GM12878 (cell line): ENCODE measurements around the gene SMARCA4. TPM values are rescaled to one million over a fixed set of nuclear protein-coding genes. Genes with fewer than 3 reads are reported as not detected.
A peak's percentile ranks its signal among the peaks of the same experiment; 100 is the strongest.

Experiments used
- ATAC-seq: fragments of 200-7000 bp; cut with Tn5 transposase; 3 replicates; pipeline ENCODE4 v1.9.1; 2020; ENCODE audit warnings: mild to moderate bottlenecking, moderate library complexity
- BruUV-seq: library from RNA; stranded (reverse); fragments of 400-500 nt; replicated peaks from 2 replicates; lab custom pipeline; 2021; lab: Mats Ljungman, UMichigan
- CTCF ChIA-PET: fragments of 300-600 bp; sonication (Branson Sonifier 250); formaldehyde crosslinking; extraction: SDS; loops from one replicate; lab custom pipeline; 2021; ENCODE audit warnings: inconsistent platforms; lab: Yijun Ruan, JAX
- POLR2A ChIA-PET: fragments of 350-600 bp; formaldehyde crosslinking; extraction: SDS; loops from one replicate; lab custom pipeline; 2021; ENCODE audit warnings: inconsistent platforms; lab: Charles Lee
- RAD21 ChIA-PET: fragments of 300-600 bp; sonication (Branson Sonifier 250); formaldehyde crosslinking; loops from one replicate; lab custom pipeline; 2023; ENCODE audit warnings: antibody characterized with exemption; ENCODE audit not compliant: unreplicated experiment; lab: Charles Lee
- SMC1A ChIA-PET: fragments of 300-600 bp; sonication (Branson Sonifier 250); formaldehyde crosslinking; loops from one replicate; lab custom pipeline; 2023; ENCODE audit not compliant: unreplicated experiment, uncharacterized antibody; lab: Charles Lee
- DNase-seq: peaks from one replicate; pipeline ENCODE4 v3.0.0-alpha.2; 2011; ENCODE audit warnings: low read depth, low spot score
- FAIRE-seq: peaks from 3 replicates; lab custom pipeline; 2011; peaks lifted over from hg19 to GRCh38; lab: Jason Lieb, UNC
- H2AFZ ChIP-seq: 2 replicates; pipeline ENCODE4 v1.6.0; 2011; ENCODE audit warnings: low read depth, low read length, control low read depth; ENCODE audit not compliant: control insufficient read depth
- H3K27ac ChIP-seq: 2 replicates; pipeline ENCODE4 v1.5.1; 2011; ENCODE audit warnings: control low read depth; ENCODE audit not compliant: control insufficient read depth, insufficient read depth
- H3K27me3 ChIP-seq, 2 experiments: replicated peaks in 1 of 2; 2 replicates each; pipeline versions ENCODE4 v1.6.0 to v1.6.1; 2011; ENCODE audit warnings: low read length in 1 of 2; ENCODE audit not compliant: control insufficient read depth in 2 of 2, insufficient read depth in 2 of 2
- H3K36me3 ChIP-seq, 2 experiments: 2 replicates each; pipeline ENCODE4 v1.5.1; 2011; ENCODE audit warnings: low read length in 1 of 2; ENCODE audit not compliant: control insufficient read depth in 2 of 2, insufficient read depth in 2 of 2
- H3K4me1 ChIP-seq: 2 replicates; pipeline ENCODE4 v1.6.1; 2011; ENCODE audit warnings: mild to moderate bottlenecking, low read length, moderate library complexity, mixed read lengths; ENCODE audit not compliant: control insufficient read depth, insufficient read depth
- H3K4me2 ChIP-seq: 2 replicates; pipeline ENCODE4 v1.6.0; 2011; ENCODE audit warnings: control low read depth; ENCODE audit not compliant: control insufficient read depth, insufficient read depth
- H3K4me3 ChIP-seq: fragments of 200-600 bp; sonication (generic); 2 replicates; pipeline ENCODE4 v1.5.1; 2016
- H3K79me2 ChIP-seq: 2 replicates; pipeline ENCODE4 v1.6.0; 2011; ENCODE audit warnings: low read length; ENCODE audit not compliant: control insufficient read depth, insufficient read depth
- H3K9ac ChIP-seq: 2 replicates; pipeline ENCODE4 v1.8.0; 2011; ENCODE audit warnings: low read length, control low read depth, mixed read lengths; ENCODE audit not compliant: control insufficient read depth, insufficient read depth
- H3K9me3 ChIP-seq: replicated peaks from 3 replicates; pipeline ENCODE4 v1.5.1; 2011; ENCODE audit warnings: mild to moderate bottlenecking, low read length; ENCODE audit not compliant: control insufficient read depth, insufficient read depth
- H4K20me1 ChIP-seq: 2 replicates; pipeline ENCODE4 v1.6.0; 2011; ENCODE audit not compliant: control insufficient read depth, insufficient read depth
- CBX3 ChIP-seq: fragments of 200-600 bp; sonication (generic); IDR thresholded peaks from 2 replicates; pipeline ENCODE4 v1.6.1; 2016; ENCODE audit warnings: low read depth, borderline replicate concordance
- ETV6 ChIP-seq, 2 experiments: fragments of 450-650 bp in 1 of 2; IDR thresholded peaks in 1 of 2; conservative IDR thresholded peaks in 1 of 2; 2 replicates each; pipeline ENCODE4 v1.6.1; 2014; ENCODE audit warnings: antibody characterized with exemption in 1 of 2, borderline replicate concordance in 1 of 2, low read depth in 1 of 2, mild to moderate bottlenecking in 1 of 2, moderate library complexity in 1 of 2
- POLR2A ChIP-seq: IDR thresholded peaks from 2 replicates; pipeline ENCODE4 v1.6.1; 2011; ENCODE audit warnings: low read depth, mild to moderate bottlenecking, low read length
- POLR2AphosphoS2 ChIP-seq: IDR thresholded peaks from 2 replicates; pipeline ENCODE4 v1.6.1; 2011; ENCODE audit warnings: low read depth, mild to moderate bottlenecking, low read length, improper control_type of control experiment, moderate library complexity
- ZNF274 ChIP-seq: IDR thresholded peaks from one replicate; pipeline ENCODE4 v1.8.0; 2011; ENCODE audit not compliant: insufficient read length, insufficient read depth
- WGBS: methylation state at CpG from one replicate; pipeline ENCODE4 v1.1.6; 2016; ENCODE audit warnings: low lambda C conversion rate; ENCODE audit not compliant: insufficient replicate concordance, insufficient coverage; ENCODE audit errors: missing lambda C conversion rate; 5-methylcytosine and 5-hydroxymethylcytosine counted together
- in situ Hi-C: fragments of 300-500 bp; cut with MboI; formaldehyde crosslinking; loops from 9 replicates; pipeline ENCODE4 v1.14.3; 2018; ENCODE audit warnings: mixed read lengths
- intact Hi-C: fragments of 100-400 bp; cut with micrococcal nuclease; formaldehyde crosslinking; loops from one replicate; pipeline ENCODE4 v1.14.2; 2022; ENCODE audit not compliant: unreplicated experiment
- polyA plus RNA-seq, 11 experiments: library from polyadenylated mRNA; depleted of rRNA in 4 of 11; unstranded in 6 of 11; stranded (reverse) in 5 of 11; fragments of >200 nt; fragmentation: Nextera tagmentation in 4 of 11; fragmentation: Illumina TruSeq in 1 of 11; extraction: Ambion mirVana in 4 of 11; extraction: Trizol in 1 of 11; gene quantifications; 1 replicate in 1 of 11; 2 replicates in 10 of 11; pipeline versions ENCODE4 v1.2.1 to v1.2.3, GENCODE V29; 2011 to 2016; ENCODE audit warnings: inconsistent platforms in 2 of 11, missing spikeins in 2 of 11, low read depth in 1 of 11
- total RNA-seq, 4 experiments: library from RNA; depleted of rRNA in 3 of 4; stranded (reverse); fragments of >200 nt in 3 of 4; fragmentation: Illumina TruSeq in 1 of 4; extraction: Trizol in 1 of 4; gene quantifications; 2 replicates each; pipeline versions ENCODE4 v1.2.1 to v1.2.3, GENCODE V29; 2013 to 2021
- TF ChIP-seq, protein P1 (sequence below): IDR thresholded peaks from 2 replicates; pipeline ENCODE4 v1.6.1; 2011; ENCODE audit warnings: borderline replicate concordance, low read depth, mild to moderate bottlenecking, moderate library complexity, mixed read lengths, low read length; ENCODE audit not compliant: insufficient read depth; ENCODE audit errors: extremely low read length
- TF ChIP-seq, protein P2 (sequence below): fragments of 450-650 bp; IDR thresholded peaks from 2 replicates; pipeline ENCODE4 v1.6.1; 2016; ENCODE audit warnings: mild to moderate bottlenecking
- TF ChIP-seq, protein P3 (sequence below): IDR thresholded peaks from 2 replicates; pipeline ENCODE4 v1.6.1; 2011; ENCODE audit warnings: borderline replicate concordance, low read depth, mild to moderate bottlenecking, moderate library complexity, low read length; ENCODE audit not compliant: insufficient read depth, poor library complexity, severe bottlenecking

The SMARCA4 gene
- total and polyA plus RNA-seq, 10 of the 15 experiments (the other 5 are each of a cell fraction or from before 2014, with no cell fraction given), result 22.4 to 175 (median 57.4) TPM

DNA sequence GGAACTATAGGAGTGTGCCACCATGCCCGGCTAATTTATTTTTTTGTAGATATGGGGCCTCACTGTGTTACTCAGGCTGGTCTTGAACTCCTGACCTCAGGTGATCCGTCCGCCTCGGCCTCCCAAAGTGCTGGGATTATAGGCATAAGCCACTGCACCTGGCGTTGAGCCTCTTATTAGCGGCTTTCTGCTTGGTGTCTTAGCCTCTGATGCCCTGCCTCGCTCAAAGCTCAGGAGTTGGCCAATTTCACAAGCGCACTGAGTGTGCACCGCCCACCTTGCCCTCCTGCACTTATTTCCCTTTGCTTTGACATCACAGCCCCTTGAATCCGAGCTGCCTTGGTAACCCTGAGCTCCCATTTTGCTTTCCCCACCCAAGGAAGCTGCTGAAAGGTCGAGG, 42.5 kb upstream of the SMARCA4 start (continued):
- TF ChIP-seq ZNF274 (no peak), ETV6 (conservative IDR thresholded peaks at IDR 0.05 in 1 of 2, IDR thresholded peaks at IDR 0.05 in 1 of 2; ENCODE audit: borderline replicate concordance in 1 of 2, low read depth in 1 of 2) (no peak)
- TF ChIP-seq, protein P1, sequence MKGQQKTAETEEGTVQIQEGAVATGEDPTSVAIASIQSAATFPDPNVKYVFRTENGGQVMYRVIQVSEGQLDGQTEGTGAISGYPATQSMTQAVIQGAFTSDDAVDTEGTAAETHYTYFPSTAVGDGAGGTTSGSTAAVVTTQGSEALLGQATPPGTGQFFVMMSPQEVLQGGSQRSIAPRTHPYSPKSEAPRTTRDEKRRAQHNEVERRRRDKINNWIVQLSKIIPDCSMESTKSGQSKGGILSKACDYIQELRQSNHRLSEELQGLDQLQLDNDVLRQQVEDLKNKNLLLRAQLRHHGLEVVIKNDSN, result no peak

DNA sequence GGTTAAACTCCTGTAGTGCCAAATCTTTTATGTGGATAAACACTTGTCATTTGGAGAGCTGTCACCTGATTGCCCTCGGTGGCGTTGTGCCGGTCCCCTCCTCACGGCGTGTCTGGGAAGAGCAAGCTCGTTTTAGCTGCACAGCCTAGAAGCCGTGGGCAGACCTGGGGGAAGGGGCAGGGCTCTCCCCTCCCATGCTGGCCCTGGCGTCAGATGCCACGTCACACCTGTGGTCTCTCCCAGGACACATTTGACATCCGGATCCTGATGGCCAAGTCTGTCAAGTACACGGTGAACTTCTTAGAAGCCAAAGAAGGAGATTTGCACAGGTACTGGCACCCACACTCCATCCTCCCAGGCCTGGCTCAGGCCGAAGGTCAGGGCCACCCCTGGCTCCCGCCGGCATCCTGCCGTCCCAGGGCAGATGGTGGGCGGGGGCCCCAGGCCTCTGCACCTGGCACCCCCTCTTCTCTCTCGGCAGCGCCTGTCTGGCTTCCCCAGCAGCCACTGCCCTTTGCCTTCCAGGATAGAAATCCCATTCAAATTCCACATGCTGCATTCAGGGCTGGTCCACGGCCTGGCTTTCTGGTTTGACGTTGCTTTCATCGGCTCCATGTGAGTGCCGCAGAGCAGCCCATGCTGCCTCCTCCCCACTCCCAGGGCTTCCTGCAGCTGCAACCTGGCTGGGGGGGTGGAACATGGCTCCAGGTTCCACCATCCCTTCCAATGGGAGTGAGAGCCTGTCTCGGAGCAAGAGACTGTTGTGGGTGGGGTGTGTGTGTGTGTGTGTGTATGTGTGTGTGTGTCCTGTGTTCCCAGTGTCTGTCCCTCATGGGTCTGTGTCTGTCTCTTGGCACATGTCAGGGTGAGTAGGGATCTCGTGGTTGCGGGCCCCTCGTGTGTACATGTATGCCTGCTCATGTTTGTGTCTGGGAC, 41.2 kb upstream of the SMARCA4 start:
- ChIA-PET POLR2A (no interaction called here), SMC1A (no interaction called here), CTCF (interaction anchor here (0.9 to 1.6 kb wide), 2 partner anchors 17 to 47 kb away, joined by 3 read pairs; no protein-coding TSS in a partner anchor), RAD21 (no interaction called here)
- in situ Hi-C loops (no loop called here), intact Hi-C loops (no loop called here)
- 94% methylated on average over 26 of the region's 26 CpGs for WGBS
- no peak overlapping the region for H3K9ac ChIP-seq
- DNase-seq, result no peak
- no peak overlapping the region for H3K27ac ChIP-seq
- TF ChIP-seq CBX3 (no peak), POLR2AphosphoS2 (peak; percentile 23; the same call in 1 of the 2 replicates), POLR2A (peak; percentile 21; the same call in 1 of the 2 replicates)
- TF ChIP-seq, protein P2, sequence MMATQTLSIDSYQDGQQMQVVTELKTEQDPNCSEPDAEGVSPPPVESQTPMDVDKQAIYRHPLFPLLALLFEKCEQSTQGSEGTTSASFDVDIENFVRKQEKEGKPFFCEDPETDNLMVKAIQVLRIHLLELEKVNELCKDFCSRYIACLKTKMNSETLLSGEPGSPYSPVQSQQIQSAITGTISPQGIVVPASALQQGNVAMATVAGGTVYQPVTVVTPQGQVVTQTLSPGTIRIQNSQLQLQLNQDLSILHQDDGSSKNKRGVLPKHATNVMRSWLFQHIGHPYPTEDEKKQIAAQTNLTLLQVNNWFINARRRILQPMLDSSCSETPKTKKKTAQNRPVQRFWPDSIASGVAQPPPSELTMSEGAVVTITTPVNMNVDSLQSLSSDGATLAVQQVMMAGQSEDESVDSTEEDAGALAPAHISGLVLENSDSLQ, result no peak
- TF ChIP-seq, protein P3, sequence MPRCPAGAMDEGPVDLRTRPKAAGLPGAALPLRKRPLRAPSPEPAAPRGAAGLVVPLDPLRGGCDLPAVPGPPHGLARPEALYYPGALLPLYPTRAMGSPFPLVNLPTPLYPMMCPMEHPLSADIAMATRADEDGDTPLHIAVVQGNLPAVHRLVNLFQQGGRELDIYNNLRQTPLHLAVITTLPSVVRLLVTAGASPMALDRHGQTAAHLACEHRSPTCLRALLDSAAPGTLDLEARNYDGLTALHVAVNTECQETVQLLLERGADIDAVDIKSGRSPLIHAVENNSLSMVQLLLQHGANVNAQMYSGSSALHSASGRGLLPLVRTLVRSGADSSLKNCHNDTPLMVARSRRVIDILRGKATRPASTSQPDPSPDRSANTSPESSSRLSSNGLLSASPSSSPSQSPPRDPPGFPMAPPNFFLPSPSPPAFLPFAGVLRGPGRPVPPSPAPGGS, result peak; percentile 26
- no peaks in the 10 kb centered on the region for H3K4me1 ChIP-seq
- H3K27me3 ChIP-seq, result no peaks in the 10 kb centered on the region
- no peaks in the 10 kb centered on the region for H4K20me1 ChIP-seq
- H3K79me2 ChIP-seq, result no peaks in the 10 kb centered on the region
- no peak overlapping the region for H3K4me2 ChIP-seq
- peaks cover 11 to 45% of the 10 kb centered on the region in 2 experiments for H3K36me3 ChIP-seq
- no TSS peak for BruUV-seq
- H3K4me3 ChIP-seq, result no peak overlapping the region
- H3K9me3 ChIP-seq, result no peaks in the 10 kb centered on the region
- no peak for ATAC-seq
- FAIRE-seq, result no peak
- no peak overlapping the region for H2AFZ ChIP-seq
